Fibroblast of the aortic adventitia (primary cell): ENCODE data around the gene TMEM129. TPM values are rescaled to one million over a fixed set of nuclear protein-coding genes. Genes with fewer than 3 reads are reported as not detected.

Experiments used
- DNase-seq: peaks from one replicate; pipeline ENCODE4 v3.0.0-alpha.2; 2010; ENCODE audit warnings: low read depth
- H3K4me3 ChIP-seq: 2 replicates; pipeline ENCODE4 v1.5.1; 2011; ENCODE audit warnings: low read depth, mild to moderate bottlenecking, control low read depth, low read length, moderate library complexity
- total RNA-seq: library from RNA; depleted of rRNA; stranded (reverse); fragments of >200 nt; gene quantifications from 2 replicates; pipeline ENCODE4 v1.2.3, GENCODE V29; 2012; ENCODE audit warnings: low replicate concordance
- TF ChIP-seq, protein P1 (sequence below): IDR thresholded peaks from 2 replicates; pipeline ENCODE4 v1.5.1; 2011; ENCODE audit warnings: mild to moderate bottlenecking, low read length, control low read depth, inconsistent platforms; ENCODE audit not compliant: insufficient read depth

Gene TMEM129
- total RNA-seq, 1 donor = 25.6 TPM

DNA sequence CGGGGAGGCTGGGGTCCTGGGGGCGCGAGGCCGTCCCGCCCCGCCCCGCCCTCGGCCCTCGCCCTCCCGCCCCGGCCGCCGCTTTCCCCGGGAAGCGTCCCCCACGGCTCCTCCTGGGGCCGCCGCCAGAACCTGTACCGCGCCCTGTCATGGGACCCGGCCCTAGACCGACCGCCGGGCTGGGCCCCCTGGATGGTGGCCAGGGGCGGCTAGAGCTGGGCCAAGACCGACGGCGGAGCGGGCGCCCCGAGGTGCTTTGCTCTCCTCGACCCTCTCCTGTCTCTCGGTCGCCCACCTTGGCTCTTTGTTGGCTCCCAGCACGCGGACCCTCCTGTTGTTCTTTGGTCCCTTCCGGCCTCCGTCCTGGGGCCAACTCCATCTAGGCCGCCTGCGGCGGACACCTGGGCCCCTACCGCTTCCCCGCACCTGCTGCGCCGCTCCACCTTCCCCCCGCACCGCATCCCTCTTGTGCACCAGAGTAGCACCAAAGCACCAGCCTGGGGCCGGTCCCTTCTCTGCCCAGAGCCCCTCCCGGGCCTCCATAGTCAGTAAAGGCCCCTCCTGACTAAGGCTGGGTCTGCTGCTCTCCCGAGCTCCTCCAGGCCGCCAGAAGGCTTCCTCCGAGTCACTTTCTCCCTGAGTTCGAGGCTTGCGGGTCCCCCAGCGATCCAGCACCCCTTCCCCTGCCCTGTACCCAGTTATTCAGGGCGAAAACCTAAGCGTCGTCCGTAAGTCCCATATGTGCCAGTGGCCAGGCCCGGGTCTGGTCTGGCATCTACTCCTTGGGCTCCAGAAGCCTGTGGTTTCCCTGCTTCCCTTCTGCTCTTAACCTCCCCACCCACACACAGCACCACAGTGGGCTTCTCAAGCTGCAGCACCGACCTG, 785 bp upstream of the TMEM129 start:
- DNase-seq = no peak
- H3K4me3 ChIP-seq = peak overlapping the region; percentile 66
- TF ChIP-seq, protein P1, sequence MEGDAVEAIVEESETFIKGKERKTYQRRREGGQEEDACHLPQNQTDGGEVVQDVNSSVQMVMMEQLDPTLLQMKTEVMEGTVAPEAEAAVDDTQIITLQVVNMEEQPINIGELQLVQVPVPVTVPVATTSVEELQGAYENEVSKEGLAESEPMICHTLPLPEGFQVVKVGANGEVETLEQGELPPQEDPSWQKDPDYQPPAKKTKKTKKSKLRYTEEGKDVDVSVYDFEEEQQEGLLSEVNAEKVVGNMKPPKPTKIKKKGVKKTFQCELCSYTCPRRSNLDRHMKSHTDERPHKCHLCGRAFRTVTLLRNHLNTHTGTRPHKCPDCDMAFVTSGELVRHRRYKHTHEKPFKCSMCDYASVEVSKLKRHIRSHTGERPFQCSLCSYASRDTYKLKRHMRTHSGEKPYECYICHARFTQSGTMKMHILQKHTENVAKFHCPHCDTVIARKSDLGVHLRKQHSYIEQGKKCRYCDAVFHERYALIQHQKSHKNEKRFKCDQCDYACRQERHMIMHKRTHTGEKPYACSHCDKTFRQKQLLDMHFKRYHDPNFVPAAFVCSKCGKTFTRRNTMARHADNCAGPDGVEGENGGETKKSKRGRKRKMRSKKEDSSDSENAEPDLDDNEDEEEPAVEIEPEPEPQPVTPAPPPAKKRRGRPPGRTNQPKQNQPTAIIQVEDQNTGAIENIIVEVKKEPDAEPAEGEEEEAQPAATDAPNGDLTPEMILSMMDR = no peak

- TF ChIP-seq, protein P1 = no peak
- peak overlapping the region; percentile 88 for H3K4me3 ChIP-seq
- peak; percentile 25 for DNase-seq
These were observed 750 bp downstream of the TMEM129 start for GRCh38 chr4:1720163-1720983.

- no peak overlapping the region for H3K4me3 ChIP-seq
- DNase-seq = no peak
- TF ChIP-seq, protein P1 = no peak
These were observed 2.9 kb downstream of the TMEM129 start for GRCh38 chr4:1718095-1718850.

DNA sequence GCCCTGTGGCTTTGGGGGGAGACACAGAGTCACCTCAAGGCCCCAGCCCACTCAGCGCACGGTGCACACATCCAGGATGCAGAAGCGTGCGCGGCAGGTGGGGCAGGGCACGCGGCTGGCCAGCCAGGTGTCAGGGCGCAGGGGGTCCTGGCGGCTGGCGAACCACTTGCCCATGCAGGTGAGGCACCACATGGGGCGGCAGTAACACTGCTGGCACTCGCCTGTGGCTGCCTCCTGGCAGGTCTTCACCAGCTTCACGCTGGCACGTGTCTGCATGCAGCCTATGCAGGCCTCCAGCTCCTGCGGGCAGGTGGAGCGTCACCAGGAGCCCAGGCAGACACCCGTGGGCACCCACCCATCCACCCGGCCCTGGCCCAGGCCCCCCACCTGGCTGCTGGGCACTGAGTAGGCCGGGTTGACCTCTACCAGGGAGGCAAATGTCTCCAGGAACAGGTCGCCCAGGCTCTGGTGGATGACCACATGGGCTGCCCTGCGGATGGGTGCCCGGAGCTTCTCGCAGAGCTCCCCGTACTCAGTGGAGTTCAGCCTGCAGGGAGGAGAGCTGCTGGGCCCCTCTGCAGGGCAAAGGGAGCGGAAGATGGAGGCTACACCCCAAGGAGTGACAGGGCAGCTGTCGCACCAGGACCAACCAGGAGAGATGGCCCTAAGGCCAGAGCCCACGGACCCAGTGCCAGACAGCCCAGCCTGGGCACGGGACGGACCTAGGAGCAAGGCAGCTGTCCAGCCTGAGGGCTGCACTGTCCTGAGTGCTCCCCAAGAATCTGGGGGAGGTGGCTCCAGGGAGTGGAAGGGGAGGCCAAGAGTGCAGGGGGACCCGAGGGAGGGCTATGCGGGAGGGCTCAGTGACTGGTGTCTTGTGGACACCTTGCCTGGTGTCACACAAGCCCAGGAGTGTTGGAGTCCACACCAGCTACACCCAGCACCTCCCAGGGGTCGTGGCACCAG, 3.7 kb downstream of the TMEM129 start:
- TF ChIP-seq, protein P1 = no peak
- DNase-seq = no peak
- no peak overlapping the region for H3K4me3 ChIP-seq

GRCh38 chr4:1716065-1716945, 4.8 kb downstream of the TMEM129 start:
- DNase-seq = no peak
- H3K4me3 ChIP-seq = no peak overlapping the region
- TF ChIP-seq, protein P1 = no peak
